Measurements from ENCODE around the gene SMTNL1.

GRCh38 chr11:57500515-57500914 lies 36.9 kb upstream of the SMTNL1 start:
- no peak for TF ChIP-seq EZH2phosphoT487 (IDR thresholded peaks at IDR 0.05; ENCODE audit: low read length)
- TF ChIP-seq CTCF (IDR thresholded peaks at IDR 0.05; ENCODE audit: low read length) = no peak

All from MM.1S (cell line).